22Rv1 (cell line): ENCODE measurements around the gene KNDC1.

Source experiments
- H3K27ac ChIP-seq: fragments of 450-650 bp; 2 replicates; pipeline ENCODE4 v1.5.1; 2017
- ZFX ChIP-seq: fragments of 450-650 bp; IDR thresholded peaks from 2 replicates; pipeline ENCODE4 v1.6.1; 2017; ENCODE audit warnings: antibody characterized with exemption, borderline replicate concordance
- TF ChIP-seq, protein P1 (sequence below): fragments of 450-650 bp; IDR thresholded peaks from 2 replicates; pipeline ENCODE4 v1.5.1; 2017; ENCODE audit warnings: mild to moderate bottlenecking

KNDC1 gene

DNA sequence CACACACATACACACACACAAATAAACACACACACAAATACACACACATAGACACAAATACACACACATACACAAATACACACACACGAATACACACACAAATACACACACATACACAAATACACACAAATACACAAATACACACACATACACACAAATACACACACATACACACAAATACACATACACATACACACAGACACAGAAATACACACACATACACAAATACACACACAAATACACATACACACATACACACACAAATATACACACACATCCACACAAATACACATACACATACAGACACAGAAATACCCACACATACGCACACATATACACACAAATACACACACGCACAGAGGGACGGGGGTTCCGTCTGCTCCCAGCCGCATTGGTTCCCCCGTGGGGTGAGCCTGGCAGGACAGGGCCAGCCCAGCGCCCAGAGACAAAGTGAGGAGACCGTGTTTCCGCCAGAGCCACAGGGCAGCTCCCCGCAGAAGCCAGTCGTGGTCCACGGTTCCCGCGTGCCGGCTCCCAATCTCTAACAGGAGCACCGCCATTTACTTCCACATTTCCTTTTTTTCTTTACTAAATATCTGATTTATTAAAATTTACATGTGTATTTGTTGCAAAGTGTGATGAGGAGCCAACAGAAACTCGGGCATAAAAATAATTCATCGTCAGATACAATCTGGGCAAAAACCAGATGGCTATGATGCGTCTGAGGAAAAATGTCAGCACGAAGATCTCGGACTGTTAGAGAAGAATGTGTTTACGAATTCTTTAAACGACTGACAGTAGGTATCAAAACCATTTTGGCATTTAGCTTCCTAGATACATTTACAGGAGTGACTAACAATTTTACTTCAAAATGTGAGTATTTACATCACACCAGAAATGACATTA is 3.1 kb upstream of the KNDC1 start:
- H3K27ac ChIP-seq = no peak overlapping the region
- no peak for TF ChIP-seq ZFX
- TF ChIP-seq, protein P1, sequence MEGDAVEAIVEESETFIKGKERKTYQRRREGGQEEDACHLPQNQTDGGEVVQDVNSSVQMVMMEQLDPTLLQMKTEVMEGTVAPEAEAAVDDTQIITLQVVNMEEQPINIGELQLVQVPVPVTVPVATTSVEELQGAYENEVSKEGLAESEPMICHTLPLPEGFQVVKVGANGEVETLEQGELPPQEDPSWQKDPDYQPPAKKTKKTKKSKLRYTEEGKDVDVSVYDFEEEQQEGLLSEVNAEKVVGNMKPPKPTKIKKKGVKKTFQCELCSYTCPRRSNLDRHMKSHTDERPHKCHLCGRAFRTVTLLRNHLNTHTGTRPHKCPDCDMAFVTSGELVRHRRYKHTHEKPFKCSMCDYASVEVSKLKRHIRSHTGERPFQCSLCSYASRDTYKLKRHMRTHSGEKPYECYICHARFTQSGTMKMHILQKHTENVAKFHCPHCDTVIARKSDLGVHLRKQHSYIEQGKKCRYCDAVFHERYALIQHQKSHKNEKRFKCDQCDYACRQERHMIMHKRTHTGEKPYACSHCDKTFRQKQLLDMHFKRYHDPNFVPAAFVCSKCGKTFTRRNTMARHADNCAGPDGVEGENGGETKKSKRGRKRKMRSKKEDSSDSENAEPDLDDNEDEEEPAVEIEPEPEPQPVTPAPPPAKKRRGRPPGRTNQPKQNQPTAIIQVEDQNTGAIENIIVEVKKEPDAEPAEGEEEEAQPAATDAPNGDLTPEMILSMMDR = no peak

DNA sequence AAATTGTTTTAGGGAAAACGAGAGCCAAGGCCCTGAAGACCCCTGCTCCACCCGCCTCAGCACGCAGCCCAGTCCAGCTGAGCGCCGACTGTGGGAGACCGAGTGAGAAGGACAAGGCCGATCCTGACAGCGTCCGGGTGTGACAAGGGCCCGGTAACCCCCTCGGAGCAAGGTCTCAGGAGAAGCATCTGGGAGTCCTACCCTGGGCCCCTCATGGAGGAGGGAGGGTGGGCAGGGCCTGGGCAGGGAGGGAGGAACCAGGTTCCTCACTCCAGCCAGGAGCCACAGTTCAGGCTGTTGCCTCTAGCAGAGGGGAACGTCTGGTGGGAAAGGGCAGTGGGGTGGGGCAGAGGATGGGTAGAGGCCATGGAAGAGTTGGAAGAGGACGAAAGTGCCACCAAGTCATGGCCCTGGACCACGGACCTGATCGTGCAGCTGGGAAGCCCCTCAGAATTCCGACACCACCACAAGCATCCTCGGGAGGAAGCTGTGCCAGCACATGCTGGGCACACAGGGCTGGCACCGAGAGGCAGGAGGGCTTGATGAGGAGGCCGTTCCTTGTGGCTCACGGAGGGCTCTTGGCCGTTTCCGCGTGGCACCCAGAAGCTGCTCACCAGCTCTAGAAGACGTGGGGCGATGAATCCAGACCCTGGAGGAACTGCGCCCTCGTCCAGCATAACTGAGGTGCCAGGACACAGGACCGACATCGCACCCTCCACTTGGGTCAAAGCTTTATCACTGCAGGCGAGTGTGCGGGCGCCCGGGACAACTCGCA is 2.2 kb upstream of the KNDC1 start:
- no peak overlapping the region for H3K27ac ChIP-seq
- TF ChIP-seq, protein P1 = no peak
- TF ChIP-seq ZFX = no peak

DNA sequence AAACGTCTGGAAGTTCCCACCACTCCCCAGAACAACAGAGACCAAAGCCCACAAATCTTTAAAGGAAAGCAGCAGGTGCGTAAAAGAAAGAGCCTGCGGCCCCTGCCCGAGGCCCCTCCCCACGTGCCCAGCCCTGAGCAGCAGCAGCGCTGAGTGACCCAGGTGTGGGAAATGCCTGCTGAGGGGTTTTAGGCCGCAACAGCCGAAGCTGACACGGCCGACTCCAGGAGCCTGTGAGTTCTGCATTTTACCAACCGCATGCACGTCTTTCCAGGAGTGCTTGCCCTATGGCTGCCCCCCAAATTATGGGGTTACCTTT is 1.6 kb upstream of the KNDC1 start:
- TF ChIP-seq ZFX = no peak
- TF ChIP-seq, protein P1 = no peak

GRCh38 chr10:133158756-133159610 is 1.0 kb upstream of the KNDC1 start:
- TF ChIP-seq, protein P1 = no peak
- no peak for TF ChIP-seq ZFX
- no peak overlapping the region for H3K27ac ChIP-seq

More for the DNA sequence above, 1.6 kb upstream of the KNDC1 start:
- no peak overlapping the region for H3K27ac ChIP-seq

DNA sequence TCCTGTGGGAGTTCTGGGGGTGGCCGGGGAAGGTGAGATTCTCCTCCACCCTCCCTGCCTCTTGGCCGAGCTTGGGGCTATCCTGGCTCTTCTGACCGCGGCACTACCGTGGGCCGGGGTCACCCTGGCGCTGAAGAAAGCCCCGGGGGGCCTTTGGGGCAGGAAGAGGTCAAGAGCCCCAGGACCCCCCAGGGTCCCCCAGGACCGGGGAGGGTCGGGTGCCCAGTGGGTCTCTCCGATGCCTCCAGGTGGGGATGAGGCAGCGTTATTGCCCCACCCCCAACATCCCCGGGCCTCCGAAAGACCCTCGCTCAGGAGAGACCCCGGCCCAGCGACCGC is 439 bp upstream of the KNDC1 start:
- no peak for TF ChIP-seq ZFX
- TF ChIP-seq, protein P1 = no peak
- no peak overlapping the region for H3K27ac ChIP-seq

DNA sequence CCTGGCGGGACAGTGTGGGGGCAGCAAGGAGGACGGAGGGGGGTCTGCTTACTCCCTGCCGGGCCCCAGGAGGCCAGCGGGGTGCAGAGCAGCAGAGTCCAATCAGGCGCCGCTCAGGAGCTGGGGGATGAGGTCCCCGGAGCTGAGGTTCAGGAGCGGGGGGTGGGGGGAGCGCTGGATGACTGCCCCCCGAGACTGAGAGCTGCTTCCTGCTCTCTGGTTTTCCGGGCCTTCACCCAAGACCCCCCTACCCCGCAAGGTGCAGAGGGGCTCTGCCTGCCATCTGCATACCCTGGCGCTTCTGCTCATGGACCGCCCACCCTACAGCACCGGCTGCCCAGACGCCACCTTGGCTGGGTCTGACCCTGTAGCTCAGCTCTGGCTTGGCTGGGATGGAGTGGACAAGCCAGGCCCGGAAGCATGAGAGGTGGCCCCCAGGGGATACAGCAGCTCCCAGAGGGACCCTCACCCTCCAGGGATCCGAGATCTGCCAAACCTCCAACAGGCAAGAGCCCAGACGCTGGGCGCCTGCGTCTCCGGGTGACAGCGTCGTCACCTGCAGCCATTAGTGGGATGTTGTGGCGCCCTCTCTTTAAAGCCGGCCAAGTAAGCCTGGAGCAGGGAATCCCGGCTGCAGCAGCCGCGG is 930 bp downstream of the KNDC1 start:
- TF ChIP-seq ZFX = no peak
- TF ChIP-seq, protein P1 = no peak
- H3K27ac ChIP-seq = no peak overlapping the region
